HG03558 (cell line): Measurements from ENCODE around the gene IQSEC3.

Experiments
- ATAC-seq: cut with Tn5 transposase; IDR thresholded peaks from one replicate; pipeline ENCODE4 v1.9.1; 2021; ENCODE audit warnings: moderate number of reproducible peaks; ENCODE audit not compliant: unreplicated experiment; ENCODE audit errors: extremely low read depth

IQSEC3 gene

GRCh38 chr12:105696-106095, 39.1 kb downstream of the IQSEC3 start:
- ATAC-seq: no peak

GRCh38 chr12:106118-106591, 39.6 kb downstream of the IQSEC3 start:
- peak; percentile 86 for ATAC-seq

- no peak for ATAC-seq
Observed at GRCh38 chr12:108594-108993, 42.0 kb downstream of the IQSEC3 start.

- ATAC-seq: no peak
Observed at GRCh38 chr12:109446-109845, 42.9 kb downstream of the IQSEC3 start.

- no peak for ATAC-seq
Observed at GRCh38 chr12:109872-110271, 43.3 kb downstream of the IQSEC3 start.

- ATAC-seq: no peak
Observed at GRCh38 chr12:111699-112493, 45.3 kb downstream of the IQSEC3 start.

- ATAC-seq: no peak
Observed at GRCh38 chr12:113347-113746, 46.8 kb downstream of the IQSEC3 start.

- ATAC-seq: no peak
Observed at GRCh38 chr12:114626-115211, 48.2 kb downstream of the IQSEC3 start.

GRCh38 chr12:115518-115917, 49.0 kb downstream of the IQSEC3 start:
- no peak for ATAC-seq

GRCh38 chr12:115960-116915, 49.7 kb downstream of the IQSEC3 start:
- ATAC-seq: no peak

- ATAC-seq: no peak
Observed at GRCh38 chr12:117311-117710, 50.7 kb downstream of the IQSEC3 start.

- ATAC-seq: no peak
Observed at GRCh38 chr12:117816-118345, 51.3 kb downstream of the IQSEC3 start.

GRCh38 chr12:118591-118990, 52.0 kb downstream of the IQSEC3 start:
- ATAC-seq: no peak

GRCh38 chr12:120951-121350, 54.4 kb downstream of the IQSEC3 start:
- no peak for ATAC-seq

GRCh38 chr12:121647-122046, 55.1 kb downstream of the IQSEC3 start:
- no peak for ATAC-seq

- no peak for ATAC-seq
Observed at GRCh38 chr12:125075-125474, 58.5 kb downstream of the IQSEC3 start.

GRCh38 chr12:125566-125965, 59.0 kb downstream of the IQSEC3 start:
- no peak for ATAC-seq

- no peak for ATAC-seq
Observed at GRCh38 chr12:128079-128478, 61.5 kb downstream of the IQSEC3 start.

GRCh38 chr12:129001-129400, 62.4 kb downstream of the IQSEC3 start:
- ATAC-seq: no peak

- ATAC-seq: no peak
Observed at GRCh38 chr12:130519-130918, 64.0 kb downstream of the IQSEC3 start.
